ENCODE measurements around the gene PRKD2. TPM values are rescaled to one million over a fixed set of nuclear protein-coding genes. Genes with fewer than 3 reads are reported as not detected.

Gene PRKD2
- polyA plus RNA-seq, 3 donors, result 6.5 to 46.9 (median 8.1) TPM

DNA sequence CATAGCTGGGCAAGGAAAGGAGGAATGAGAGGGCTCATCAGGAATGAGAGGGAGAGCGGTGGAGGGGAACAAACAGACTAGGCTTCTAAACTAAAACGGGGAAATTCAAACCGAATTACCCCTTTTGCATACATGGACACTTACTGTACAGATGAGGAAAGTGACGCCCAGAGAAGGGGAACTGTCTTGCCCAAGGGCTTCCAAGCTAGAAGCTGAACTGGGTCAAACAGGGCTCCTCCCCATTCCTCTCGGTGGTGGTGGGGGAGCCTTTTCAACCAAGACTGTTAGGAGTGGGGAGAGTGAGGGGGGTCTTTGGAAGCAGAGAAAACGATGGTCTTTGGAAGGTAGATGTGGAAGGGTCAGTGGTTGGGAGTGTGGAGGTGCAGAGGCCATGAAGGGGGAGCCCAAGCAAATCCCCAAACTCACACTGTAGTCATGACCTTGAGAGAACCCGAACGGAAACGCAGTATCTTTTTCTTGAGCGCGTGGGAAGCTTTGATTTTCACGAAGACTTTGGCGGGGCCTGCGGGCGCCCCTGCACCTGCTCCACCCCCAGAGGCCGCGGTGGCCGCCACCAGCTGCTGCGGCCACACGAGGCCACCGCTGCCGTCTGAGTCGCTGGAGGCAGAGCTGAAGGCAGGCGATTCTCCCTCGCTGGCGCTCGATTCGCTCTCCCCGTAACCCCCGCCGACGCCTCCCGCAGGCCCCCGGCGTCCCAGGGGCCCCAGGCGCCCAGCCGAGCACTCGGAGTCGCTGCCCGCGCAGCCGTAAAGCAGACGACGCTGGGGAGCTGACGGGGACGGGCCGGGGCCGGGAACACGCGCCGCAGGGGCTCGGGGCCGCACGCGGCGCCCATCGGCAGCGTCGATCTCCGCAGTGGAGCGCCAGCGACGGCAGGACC is 68.6 kb downstream of the PRKD2 start:
- H3K4me1 Mint-ChIP-seq, result peaks cover 9% of the 10 kb centered on the region
- Histone ChIP-seq H2AFZ (ENCODE audit: insufficient read depth, low read depth, low read length, poor library complexity, severe bottlenecking) (no peak overlapping the region), H3K4me3 (replicated peaks in 1 of 3; ENCODE audit: low read depth in 2 of 3, low read length in 3 of 3) (no peak overlapping the region), H3K4me2 (replicated peaks; ENCODE audit: extremely low read depth, low read length, poor library complexity, severe bottlenecking) (no peak overlapping the region), H3K27ac (ENCODE audit: low read depth in 1 of 2, low read length in 2 of 2) (no peak overlapping the region), H3K9ac (ENCODE audit: insufficient read depth, low read length, poor library complexity, severe bottlenecking) (no peak overlapping the region), H3K4me1 (ENCODE audit: control insufficient read depth in 1 of 2, insufficient read depth in 2 of 2, low read length in 2 of 2) (peaks cover 9 to 12% of the 10 kb centered on the region in 2 donors), H3K36me3 (replicated peaks in 1 of 2; ENCODE audit: control insufficient read depth in 1 of 2, insufficient read depth in 2 of 2, low read length in 2 of 2) (no peaks in the 10 kb centered on the region), H4K20me1 (ENCODE audit: insufficient read depth, low read length) (no peaks in the 10 kb centered on the region), H3K9me3 (replicated peaks in 1 of 2; ENCODE audit: control insufficient read depth in 1 of 2, insufficient read depth in 1 of 2, low read length in 2 of 2) (peaks cover 3 to 6% of the 10 kb centered on the region in 2 donors), H3K79me2 (ENCODE audit: insufficient read depth, low read length) (no peaks in the 10 kb centered on the region), H3K27me3 (ENCODE audit: control insufficient read depth in 2 of 2, insufficient read depth in 2 of 2, low read length in 2 of 2) (peaks cover 35 to 56% of the 10 kb centered on the region in 2 donors)
- DNase-seq, result peak; percentile 46 to 73 (median 52)
- TF ChIP-seq, protein P1, sequence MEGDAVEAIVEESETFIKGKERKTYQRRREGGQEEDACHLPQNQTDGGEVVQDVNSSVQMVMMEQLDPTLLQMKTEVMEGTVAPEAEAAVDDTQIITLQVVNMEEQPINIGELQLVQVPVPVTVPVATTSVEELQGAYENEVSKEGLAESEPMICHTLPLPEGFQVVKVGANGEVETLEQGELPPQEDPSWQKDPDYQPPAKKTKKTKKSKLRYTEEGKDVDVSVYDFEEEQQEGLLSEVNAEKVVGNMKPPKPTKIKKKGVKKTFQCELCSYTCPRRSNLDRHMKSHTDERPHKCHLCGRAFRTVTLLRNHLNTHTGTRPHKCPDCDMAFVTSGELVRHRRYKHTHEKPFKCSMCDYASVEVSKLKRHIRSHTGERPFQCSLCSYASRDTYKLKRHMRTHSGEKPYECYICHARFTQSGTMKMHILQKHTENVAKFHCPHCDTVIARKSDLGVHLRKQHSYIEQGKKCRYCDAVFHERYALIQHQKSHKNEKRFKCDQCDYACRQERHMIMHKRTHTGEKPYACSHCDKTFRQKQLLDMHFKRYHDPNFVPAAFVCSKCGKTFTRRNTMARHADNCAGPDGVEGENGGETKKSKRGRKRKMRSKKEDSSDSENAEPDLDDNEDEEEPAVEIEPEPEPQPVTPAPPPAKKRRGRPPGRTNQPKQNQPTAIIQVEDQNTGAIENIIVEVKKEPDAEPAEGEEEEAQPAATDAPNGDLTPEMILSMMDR (IDR thresholded peaks at IDR 0.05), result no peak
- intact Hi-C loops (cut with micrococcal nuclease), result no loop called here
- 19% methylated on average over 57 of the region's 63 CpGs for WGBS (ENCODE audit: insufficient coverage)
- H3K27me3 Mint-ChIP-seq (ENCODE audit: low read depth in 3 of 3), result peaks cover 56 to 80% (median 74%) of the 10 kb centered on the region in 3 donors
- peak overlapping the region in 5 of 7 donors; percentile 13 to 84 (median 78) for H3K27ac Mint-ChIP-seq
- peak overlapping the region; percentile 62 to 89 for H3K4me3 Mint-ChIP-seq
- H3K36me3 Mint-ChIP-seq, result peaks cover 3 to 7% of the 10 kb centered on the region in 2 donors
- H3K9me3 Mint-ChIP-seq, result peaks cover 6 to 28% (median 23%) of the 10 kb centered on the region in 7 donors

DNA sequence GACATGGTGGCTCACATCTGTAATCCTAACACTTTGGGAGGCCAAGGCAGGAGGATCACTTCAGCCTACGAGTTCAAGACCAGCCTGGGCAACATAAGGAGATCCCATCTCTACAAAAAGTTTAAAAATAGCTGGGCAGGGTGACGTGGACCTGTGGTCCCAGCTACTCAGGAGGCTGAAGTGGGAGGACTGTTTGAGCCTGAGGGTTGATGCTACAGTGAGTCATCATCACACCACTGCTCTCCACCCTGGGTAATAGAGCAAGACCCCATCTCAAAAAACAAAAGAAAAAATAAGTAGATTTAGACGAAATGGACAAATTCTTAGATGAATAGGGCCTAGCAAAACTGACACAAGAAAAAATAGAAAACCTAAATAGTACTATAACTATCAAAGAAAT is 70.5 kb downstream of the PRKD2 start:
- no peaks in the 10 kb centered on the region for H4K20me1 ChIP-seq (ENCODE audit: insufficient read depth, low read length)
- WGBS (ENCODE audit: insufficient coverage), result no CpG with 5 or more reads among the region's 3 CpGs
- H3K27ac ChIP-seq (ENCODE audit: low read depth in 1 of 2, low read length in 2 of 2), result no peak overlapping the region
- H3K36me3 ChIP-seq (replicated peaks in 1 of 2; ENCODE audit: control insufficient read depth in 1 of 2, insufficient read depth in 2 of 2, low read length in 2 of 2), result no peaks in the 10 kb centered on the region
- no peak for DNase-seq
- no peak overlapping the region for H3K9ac ChIP-seq (ENCODE audit: insufficient read depth, low read length, poor library complexity, severe bottlenecking)
- H3K4me2 ChIP-seq (replicated peaks; ENCODE audit: extremely low read depth, low read length, poor library complexity, severe bottlenecking), result no peak overlapping the region
- H3K9me3 ChIP-seq (replicated peaks in 1 of 2; ENCODE audit: control insufficient read depth in 1 of 2, insufficient read depth in 1 of 2, low read length in 2 of 2), result peaks cover 3 to 6% of the 10 kb centered on the region in 2 donors
- no peak overlapping the region for H2AFZ ChIP-seq (ENCODE audit: insufficient read depth, low read depth, low read length, poor library complexity, severe bottlenecking)
- H3K79me2 ChIP-seq (ENCODE audit: insufficient read depth, low read length), result no peaks in the 10 kb centered on the region
- H3K4me3 ChIP-seq (replicated peaks in 1 of 3; ENCODE audit: low read depth in 2 of 3, low read length in 3 of 3), result no peak overlapping the region
- H3K27me3 ChIP-seq (ENCODE audit: control insufficient read depth in 2 of 2, insufficient read depth in 2 of 2, low read length in 2 of 2), result peaks cover 35 to 63% of the 10 kb centered on the region in 2 donors
- Mint-ChIP-seq H3K27me3 (ENCODE audit: low read depth in 3 of 3) (peaks cover 64 to 75% (median 74%) of the 10 kb centered on the region in 3 donors), H3K4me3 (peak overlapping the region in 1 of 2 donors; percentile 63), H3K4me1 (peaks cover 9% of the 10 kb centered on the region), H3K36me3 (peaks cover 3 to 7% of the 10 kb centered on the region in 2 donors), H3K27ac (no peak overlapping the region), H3K9me3 (peaks cover 6 to 28% (median 23%) of the 10 kb centered on the region in 7 donors)
- H3K4me1 ChIP-seq (ENCODE audit: control insufficient read depth in 1 of 2, insufficient read depth in 2 of 2, low read length in 2 of 2), result peaks cover 9 to 12% of the 10 kb centered on the region in 2 donors
- TF ChIP-seq, protein P1 (IDR thresholded peaks at IDR 0.05), result no peak
- intact Hi-C loops (cut with micrococcal nuclease), result no loop called here
